RPMI8226 (cell line): ENCODE results near the gene GTF3C5.
"Not testable (repeated sequence)": the region's sequence is repeated elsewhere in the genome, so short reads cannot be mapped to it uniquely, and the experiment has no call there.

ENCODE experiments used
- DNase-seq: peaks from one replicate; pipeline ENCODE4 v3.0.0-alpha.2; 2015

Gene GTF3C5

DNA sequence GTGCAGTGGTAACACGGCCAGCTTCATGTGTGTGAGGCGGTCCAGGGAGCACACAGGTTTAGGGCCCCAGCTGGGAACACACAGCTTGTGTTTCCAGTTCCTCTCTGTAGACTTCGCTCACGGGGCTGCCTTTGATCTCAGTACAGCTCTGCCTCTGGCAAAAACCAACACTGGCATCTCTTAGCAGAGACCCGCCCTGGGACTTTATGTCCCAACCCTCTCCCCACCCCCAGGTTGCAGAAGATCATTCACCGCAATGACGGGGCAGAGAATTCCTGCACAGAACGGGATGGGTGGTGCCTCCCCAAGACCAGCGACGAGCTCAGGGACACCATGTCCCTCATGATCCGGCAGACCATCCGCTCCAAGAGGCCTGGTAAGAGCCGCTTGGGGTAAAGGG is 25.7 kb downstream of the GTF3C5 start:
- DNase-seq = no peak

DNA sequence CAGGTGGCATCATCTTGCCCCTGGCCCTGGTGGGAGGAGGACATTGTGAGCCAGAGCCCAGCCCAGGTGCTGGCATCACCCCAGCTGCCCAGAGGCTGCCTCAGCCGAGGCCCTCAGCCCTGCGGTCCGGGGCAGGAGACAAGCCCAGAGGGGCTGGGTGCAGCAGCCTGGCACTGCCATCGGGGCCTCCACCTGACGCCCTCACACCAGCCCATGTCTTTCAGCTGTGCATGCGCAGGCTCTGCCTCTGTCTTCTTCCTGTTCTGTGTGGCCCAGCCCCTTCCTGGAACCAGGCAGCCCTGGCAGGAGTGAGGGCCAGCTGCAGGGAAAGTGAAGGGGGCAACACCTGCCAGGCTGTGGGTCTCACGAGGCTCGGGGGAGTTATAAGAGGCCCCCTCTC is 26.2 kb downstream of the GTF3C5 start:
- DNase-seq = no peak

DNA sequence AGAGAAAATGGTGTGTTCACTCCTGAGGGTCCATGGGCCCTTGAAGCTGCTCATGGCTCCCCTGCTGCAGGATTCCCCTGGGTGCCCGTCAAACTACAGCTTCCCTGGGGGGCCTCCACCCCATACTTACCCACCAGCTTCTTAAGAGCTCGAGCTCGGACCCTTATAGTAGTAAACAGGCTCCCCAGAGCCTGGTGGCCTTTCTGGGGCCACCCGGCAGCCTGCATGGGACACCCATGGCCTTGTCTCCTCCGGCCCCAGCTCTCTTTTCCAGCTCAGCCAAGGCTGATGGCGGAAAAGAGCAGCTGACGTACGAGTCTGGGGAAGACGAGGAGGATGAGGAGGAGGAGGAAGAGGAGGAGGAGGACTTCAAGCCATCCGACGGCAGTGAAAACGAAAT is 26.8 kb downstream of the GTF3C5 start:
- DNase-seq = no peak

DNA sequence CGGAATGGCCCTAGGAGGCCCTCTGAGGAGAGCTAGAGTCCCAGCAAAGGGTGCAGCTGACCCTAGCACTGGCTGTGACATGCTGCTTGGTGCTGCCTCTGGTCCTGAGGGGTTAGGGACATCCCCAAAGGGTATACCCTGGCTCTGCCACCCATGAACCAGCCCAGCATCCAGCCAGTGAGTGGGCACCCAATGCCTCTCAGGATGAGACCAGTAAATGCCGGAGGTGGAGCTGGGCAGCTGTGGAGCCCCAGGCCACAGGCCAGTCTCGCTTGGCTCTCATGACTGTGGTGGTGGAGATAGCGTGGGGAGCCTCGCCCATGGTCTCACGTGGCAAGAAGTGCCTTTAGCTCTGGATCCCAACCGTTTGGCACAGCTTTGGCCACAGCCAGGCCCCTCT is 27.3 kb downstream of the GTF3C5 start:
- no peak for DNase-seq

DNA sequence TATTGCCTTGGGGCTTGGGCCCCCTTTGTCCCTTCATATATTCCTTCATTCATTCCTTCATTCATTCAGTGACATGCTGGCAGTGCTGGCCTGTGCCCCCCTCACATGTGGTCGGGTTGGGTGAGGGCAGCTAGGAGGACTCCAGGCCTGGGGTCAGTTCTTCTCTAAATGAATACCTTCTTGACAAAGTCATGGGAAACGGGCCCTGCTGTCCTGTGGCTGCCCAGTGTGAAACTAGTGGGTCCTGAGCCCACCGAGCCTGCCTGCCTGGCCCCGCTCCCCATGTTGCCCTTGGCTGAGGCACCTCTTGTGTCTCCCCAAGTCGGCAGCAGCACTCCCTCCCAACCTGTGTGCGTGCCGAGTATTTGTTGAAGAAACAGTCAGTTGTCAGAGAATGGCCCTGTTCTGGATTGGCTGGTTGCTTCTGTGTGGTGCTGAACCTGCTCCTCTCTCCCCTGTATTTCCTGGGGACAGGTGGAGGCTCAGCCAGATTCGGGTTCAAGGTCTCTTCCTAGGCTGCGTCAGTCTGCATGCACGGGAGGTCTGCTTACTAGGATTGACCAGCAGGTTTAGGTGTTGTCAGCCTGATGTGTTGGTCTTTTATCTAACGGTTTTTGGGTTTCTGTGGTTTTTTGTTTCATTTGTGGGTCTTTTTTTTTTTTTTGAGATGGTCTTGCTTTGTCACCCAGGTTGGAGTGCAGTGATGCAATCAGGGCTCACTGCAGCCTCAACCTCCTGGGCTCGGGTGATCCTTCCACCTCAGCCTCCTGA is 27.9 kb downstream of the GTF3C5 start:
- no peak for DNase-seq

DNA sequence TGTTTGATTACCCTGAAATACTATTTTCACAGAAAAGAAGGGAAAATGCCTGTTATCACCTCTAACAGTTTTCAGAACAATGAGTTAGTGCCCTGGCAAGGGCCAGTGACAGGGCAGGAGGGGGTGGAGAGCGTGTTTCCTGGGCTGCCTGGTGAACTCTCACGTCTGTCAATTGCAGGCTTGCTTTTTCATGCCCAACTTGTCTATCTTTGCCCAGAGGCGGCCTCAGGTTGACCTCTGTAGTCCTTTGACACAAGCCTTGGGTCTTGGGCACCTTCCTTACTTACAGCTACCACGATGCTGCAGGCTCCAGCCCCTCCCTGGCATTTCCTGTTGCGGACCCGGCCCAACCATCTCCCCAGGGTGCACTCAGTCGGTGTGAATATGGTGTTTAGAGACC is 28.8 kb downstream of the GTF3C5 start:
- DNase-seq = no peak

DNA sequence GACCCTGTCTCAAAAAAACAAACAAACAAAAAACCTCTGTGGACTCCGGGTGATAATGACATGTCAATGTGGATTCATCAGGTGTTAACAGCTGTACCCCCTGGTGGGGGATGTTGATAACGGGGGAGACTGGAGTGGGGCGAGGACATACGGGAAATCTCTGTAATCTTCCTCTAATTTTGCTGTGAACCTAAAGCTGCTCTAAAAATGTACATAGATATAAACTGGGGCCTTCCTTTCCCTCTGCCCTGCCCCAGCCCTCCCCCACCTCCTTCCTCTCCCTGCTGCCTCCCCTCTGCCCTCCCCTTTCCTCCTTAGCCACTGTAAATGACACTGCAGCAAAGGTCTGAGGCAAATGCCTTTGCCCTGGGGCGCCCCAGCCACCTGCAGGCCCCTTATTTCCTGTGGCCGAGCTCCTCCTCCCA is 29.6 kb downstream of the GTF3C5 start:
- no peak for DNase-seq

DNA sequence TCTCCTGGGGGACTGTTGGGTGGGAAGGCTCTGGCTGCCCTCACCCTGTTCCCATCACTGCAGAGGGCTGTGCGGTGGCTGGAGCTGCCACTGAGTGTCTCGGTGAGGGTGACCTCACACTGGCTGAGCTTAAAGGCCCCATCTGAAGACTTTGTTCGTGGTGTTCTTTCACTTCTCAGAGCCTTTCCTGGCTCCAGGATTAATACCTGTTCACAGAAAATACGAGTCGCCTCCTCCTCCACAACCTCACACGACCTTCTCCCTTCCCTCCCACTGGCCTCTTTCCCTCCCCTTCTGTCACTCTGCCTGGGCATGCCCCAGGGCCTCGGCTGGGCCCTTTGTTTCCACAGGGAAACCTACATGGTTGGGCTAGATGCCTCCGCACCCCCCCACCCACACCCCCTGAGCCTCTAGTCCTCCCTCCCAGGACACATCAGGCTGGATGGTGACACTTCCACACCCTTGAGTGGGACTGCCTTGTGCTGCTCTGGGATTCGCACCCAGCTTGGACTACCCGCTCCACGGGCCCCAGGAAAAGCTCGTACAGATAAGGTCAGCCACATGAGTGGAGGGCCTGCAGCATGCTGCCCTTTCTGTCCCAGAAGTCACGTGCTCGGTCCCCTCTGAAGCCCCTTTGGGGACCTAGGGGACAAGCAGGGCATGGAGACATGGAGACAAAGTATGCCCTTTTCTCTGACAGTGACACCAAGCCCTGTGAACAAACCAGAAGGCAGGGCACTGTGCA is 30.4 kb downstream of the GTF3C5 start:
- DNase-seq = not testable (repeated sequence)

DNA sequence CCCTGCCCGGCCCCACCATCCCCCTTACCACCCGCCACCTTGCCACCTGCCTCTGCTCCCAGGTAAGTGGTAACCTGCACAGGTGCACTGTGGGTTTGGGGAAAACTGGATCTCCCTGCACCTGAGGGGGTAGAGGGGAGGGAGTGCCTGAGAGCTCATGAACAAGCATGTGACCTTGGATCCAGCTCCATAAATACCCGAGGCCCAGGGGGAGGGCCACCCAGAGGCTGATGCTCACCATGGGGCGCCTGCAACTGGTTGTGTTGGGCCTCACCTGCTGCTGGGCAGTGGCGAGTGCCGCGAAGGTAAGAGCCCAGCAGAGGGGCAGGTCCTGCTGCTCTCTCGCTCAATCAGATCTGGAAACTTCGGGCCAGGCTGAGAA is 31.0 kb downstream of the GTF3C5 start, which contains the start of gene CEL:
Gene CEL, plus strand, starts transcription at position 218 of the 382 bp plus-strand sequence. Its CDS starts 22 bp downstream, at position 240.
- not testable (repeated sequence) for DNase-seq

DNA sequence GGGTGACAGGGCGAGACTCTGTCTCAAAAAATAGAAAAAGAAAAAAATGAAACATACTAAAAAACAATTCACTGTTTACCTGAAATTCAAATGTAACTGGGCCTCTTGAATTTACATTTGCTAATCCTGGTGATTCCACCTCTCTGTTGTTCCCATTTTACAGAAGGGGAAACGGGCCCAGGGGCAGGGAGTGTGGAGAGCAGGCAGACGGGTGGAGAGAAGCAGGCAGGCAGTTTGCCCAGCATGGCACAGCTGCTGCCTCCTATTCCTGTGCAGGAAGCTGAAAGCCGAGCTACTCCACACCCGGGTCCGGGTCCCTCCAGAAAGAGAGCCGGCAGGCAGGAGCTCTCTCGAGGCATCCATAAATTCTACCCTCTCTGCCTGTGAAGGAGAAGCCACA is 31.8 kb downstream of the GTF3C5 start:
- not testable (repeated sequence) for DNase-seq

DNA sequence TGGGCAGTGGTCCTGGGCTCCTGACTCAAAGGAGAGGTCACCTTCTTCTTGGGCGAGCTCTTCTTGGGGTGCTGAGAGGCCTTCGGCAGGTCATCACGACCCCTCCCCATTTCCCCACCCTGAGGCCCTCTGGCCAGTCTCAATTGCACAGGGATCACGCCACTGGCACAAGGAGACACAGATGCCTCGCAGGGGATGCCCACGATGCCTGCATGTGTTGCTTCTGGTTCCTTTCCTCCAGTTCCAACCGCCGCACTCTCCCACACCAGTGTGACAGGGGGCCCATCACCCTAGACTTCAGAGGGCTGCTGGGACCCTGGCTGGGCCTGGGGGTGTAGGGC is 32.3 kb downstream of the GTF3C5 start:
- DNase-seq = no peak

DNA sequence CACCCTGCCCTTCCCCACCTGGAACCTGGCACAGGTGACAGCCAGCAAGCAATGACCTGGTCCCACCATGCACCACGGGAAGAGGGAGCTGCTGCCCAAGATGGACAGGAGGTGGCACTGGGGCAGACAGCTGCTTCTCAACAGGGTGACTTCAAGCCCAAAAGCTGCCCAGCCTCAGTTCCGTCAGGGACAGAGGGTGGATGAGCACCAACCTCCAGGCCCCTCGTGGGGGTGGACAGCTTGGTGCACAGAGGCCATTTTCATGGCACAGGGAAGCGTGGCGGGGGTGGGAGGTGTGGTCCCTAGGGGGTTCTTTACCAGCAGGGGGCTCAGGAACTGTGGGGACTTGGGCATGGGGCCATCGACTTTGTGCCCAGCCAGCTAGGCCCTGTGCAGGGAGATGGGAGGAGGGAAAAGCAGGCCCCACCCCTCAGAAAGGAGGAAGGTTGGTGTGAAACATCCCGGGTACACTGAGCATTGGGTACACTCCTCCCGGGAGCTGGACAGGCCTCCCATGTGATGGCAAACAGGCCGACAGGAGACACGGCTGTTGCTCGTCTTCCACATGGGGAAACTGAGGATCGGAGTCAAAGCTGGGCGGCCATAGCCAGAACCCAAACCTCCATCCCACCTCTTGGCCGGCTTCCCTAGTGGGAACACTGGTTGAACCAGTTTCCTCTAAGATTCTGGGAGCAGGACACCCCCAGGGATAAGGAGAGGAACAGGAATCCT is 32.9 kb downstream of the GTF3C5 start:
- DNase-seq = no peak

DNA sequence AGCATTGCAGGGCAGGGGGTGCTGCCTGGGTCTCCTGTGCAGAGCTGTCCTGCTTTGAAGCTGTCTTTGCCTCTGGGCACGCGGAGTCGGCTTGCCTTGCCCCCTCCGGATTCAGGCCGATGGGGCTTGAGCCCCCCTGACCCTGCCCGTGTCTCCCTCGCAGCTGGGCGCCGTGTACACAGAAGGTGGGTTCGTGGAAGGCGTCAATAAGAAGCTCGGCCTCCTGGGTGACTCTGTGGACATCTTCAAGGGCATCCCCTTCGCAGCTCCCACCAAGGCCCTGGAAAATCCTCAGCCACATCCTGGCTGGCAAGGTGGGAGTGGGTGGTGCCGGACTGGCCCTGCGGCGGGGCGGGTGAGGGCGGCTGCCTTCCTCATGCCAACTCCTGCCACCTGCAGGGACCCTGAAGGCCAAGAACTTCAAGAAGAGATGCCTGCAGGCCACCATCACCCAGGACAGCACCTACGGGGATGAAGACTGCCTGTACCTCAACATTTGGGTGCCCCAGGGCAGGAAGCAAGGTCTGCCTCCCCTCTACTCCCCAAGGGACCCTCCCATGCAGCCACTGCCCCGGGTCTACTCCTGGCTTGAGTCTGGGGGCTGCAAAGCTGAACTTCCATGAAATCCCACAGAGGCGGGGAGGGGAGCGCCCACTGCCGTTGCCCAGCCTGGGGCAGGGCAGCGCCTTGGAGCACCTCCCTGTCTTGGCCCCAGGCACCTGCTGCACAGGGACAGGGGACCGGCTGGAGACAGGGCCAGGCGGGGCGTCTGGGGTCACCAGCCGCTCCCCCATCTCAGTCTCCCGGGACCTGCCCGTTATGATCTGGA is 33.7 kb downstream of the GTF3C5 start:
- DNase-seq = no peak

DNA sequence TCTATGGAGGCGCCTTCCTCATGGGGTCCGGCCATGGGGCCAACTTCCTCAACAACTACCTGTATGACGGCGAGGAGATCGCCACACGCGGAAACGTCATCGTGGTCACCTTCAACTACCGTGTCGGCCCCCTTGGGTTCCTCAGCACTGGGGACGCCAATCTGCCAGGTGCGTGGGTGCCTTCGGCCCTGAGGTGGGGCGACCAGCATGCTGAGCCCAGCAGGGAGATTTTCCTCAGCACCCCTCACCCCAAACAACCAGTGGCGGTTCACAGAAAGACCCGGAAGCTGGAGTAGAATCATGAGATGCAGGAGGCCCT is 34.2 kb downstream of the GTF3C5 start:
- no peak for DNase-seq

DNA sequence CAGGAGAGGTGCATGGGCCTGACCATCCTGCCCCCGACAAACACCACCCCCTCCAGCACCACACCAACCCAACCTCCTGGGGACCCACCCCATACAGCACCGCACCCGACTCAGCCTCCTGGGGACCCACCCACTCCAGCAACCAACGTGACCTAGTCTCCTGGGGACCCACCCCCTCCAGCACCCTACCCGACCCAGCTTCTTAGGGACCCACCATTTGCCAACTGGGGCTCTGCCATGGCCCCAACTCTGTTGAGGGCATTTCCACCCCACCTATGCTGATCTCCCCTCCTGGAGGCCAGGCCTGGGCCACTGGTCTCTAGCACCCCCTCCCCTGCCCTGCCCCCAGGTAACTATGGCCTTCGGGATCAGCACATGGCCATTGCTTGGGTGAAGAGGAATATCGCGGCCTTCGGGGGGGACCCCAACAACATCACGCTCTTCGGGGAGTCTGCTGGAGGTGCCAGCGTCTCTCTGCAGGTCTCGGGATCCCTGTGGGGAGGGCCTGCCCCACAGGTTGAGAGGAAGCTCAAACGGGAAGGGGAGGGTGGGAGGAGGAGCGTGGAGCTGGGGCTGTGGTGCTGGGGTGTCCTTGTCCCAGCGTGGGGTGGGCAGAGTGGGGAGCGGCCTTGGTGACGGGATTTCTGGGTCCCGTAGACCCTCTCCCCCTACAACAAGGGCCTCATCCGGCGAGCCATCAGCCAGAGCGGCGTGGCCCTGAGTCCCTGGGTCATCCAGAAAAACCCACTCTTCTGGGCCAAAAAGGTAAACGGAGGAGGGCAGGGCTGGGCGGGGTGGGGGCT is 35.6 kb downstream of the GTF3C5 start:
- no peak for DNase-seq

DNA sequence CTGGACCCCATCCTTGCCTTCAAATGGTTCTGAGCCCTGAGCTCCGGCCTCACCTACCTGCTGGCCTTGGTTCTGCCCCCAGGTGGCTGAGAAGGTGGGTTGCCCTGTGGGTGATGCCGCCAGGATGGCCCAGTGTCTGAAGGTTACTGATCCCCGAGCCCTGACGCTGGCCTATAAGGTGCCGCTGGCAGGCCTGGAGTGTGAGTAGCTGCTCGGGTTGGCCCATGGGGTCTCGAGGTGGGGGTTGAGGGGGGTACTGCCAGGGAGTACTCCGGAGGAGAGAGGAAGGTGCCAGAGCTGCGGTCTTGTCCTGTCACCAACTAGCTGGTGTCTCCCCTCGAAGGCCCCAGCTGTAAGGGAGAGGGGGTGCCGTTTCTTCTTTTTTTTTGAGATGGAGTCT is 36.2 kb downstream of the GTF3C5 start:
- DNase-seq = no peak

DNA sequence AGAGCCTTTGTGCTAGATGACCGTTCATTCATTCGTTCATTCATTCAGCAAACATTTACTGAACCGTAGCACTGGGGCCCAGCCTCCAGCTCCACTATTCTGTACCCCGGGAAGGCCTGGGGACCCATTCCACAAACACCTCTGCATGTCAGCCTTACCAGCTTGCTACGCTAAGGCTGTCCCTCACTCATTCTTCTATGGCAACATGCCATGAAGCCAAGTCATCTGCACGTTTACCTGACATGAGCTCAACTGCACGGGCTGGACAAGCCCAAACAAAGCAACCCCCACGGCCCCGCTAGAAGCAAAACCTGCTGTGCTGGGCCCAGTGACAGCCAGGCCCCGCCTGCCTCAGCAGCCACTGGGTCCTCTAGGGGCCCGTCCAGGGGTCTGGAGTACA is 37.0 kb downstream of the GTF3C5 start:
- no peak for DNase-seq

DNA sequence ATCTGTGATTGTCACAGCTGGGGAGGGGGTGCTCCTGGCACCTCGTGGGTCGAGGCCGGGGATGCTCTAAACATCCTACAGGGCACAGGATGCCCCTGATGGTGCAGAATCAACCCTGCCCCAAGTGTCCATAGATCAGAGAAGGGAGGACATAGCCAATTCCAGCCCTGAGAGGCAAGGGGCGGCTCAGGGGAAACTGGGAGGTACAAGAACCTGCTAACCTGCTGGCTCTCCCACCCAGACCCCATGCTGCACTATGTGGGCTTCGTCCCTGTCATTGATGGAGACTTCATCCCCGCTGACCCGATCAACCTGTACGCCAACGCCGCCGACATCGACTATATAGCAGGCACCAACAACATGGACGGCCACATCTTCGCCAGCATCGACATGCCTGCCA is 37.6 kb downstream of the GTF3C5 start:
- not testable (repeated sequence) for DNase-seq

DNA sequence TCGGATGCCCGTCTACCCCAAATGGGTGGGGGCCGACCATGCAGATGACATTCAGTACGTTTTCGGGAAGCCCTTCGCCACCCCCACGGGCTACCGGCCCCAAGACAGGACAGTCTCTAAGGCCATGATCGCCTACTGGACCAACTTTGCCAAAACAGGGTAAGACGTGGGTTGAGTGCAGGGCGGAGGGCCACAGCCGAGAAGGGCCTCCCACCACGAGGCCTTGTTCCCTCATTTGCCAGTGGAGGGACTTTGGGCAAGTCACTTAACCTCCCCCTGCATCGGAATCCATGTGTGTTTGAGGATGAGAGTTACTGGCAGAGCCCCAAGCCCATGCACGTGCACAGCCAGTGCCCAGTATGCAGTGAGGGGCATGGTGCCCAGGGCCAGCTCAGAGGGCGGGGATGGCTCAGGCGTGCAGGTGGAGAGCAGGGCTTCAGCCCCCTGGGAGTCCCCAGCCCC is 39.7 kb downstream of the GTF3C5 start:
- not testable (repeated sequence) for DNase-seq

DNA sequence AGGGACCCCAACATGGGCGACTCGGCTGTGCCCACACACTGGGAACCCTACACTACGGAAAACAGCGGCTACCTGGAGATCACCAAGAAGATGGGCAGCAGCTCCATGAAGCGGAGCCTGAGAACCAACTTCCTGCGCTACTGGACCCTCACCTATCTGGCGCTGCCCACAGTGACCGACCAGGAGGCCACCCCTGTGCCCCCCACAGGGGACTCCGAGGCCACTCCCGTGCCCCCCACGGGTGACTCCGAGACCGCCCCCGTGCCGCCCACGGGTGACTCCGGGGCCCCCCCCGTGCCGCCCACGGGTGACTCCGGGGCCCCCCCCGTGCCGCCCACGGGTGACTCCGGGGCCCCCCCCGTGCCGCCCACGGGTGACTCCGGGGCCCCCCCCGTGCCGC is 40.2 kb downstream of the GTF3C5 start:
- DNase-seq = not testable (repeated sequence)

DNA sequence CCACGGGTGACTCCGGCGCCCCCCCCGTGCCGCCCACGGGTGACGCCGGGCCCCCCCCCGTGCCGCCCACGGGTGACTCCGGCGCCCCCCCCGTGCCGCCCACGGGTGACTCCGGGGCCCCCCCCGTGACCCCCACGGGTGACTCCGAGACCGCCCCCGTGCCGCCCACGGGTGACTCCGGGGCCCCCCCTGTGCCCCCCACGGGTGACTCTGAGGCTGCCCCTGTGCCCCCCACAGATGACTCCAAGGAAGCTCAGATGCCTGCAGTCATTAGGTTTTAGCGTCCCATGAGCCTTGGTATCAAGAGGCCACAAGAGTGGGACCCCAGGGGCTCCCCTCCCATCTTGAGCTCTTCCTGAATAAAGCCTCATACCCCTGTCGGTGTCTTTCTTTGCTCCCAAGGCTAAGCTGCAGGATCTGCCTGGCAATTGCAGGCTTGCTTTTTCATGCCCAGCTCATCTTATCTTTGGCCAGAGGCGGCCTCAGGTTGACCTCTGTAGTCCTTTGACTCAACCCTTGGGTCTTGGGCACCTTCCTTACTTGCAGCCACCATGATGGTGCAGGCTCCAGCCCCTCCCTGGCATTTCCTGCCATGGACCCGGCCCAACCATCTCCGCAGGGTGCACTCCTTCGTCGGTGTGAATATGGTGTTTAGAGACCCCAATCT is 40.8 kb downstream of the GTF3C5 start:
- DNase-seq = no peak
